Smooth muscle cell (in vitro differentiated cells): ENCODE measurements around the gene TOLLIP. TPM values are rescaled to one million over a fixed set of nuclear protein-coding genes. Genes with fewer than 3 reads are reported as not detected.

ENCODE experiments used
- DNase-seq: peaks from one replicate; lab custom pipeline; 2025; ENCODE audit not compliant: unreplicated experiment; lab: John Stamatoyannopoulos, UW
- H2AFZ ChIP-seq: fragments of 200-600 bp; sonication (generic); 2 replicates; pipeline ENCODE4 v1.6.0; 2016; ENCODE audit warnings: antibody characterized with exemption, low read depth, mild to moderate bottlenecking
- H3F3A ChIP-seq: fragments of 200-600 bp; sonication (generic); 2 replicates; pipeline ENCODE4 v1.6.0; 2017; ENCODE audit warnings: antibody characterized with exemption, low read depth
- H3K27ac ChIP-seq: fragments of 200-600 bp; sonication (generic); 2 replicates; pipeline ENCODE4 v1.5.1; 2016; ENCODE audit warnings: low read depth, mild to moderate bottlenecking
- H3K27me3 ChIP-seq: fragments of 200-600 bp; sonication (generic); 2 replicates; pipeline ENCODE4 v1.6.1; 2016; ENCODE audit warnings: low read depth, mild to moderate bottlenecking
- H3K36me3 ChIP-seq: fragments of 200-600 bp; sonication (generic); 2 replicates; pipeline ENCODE4 v1.5.1; 2016; ENCODE audit warnings: low read depth
- H3K4me1 ChIP-seq: fragments of 200-600 bp; sonication (generic); 2 replicates; pipeline ENCODE4 v1.5.1; 2016; ENCODE audit warnings: low read depth
- H3K4me2 ChIP-seq: fragments of 200-600 bp; sonication (generic); 2 replicates; pipeline ENCODE4 v1.6.0; 2016; ENCODE audit warnings: mild to moderate bottlenecking
- H3K4me3 ChIP-seq: fragments of 200-600 bp; sonication (generic); 2 replicates; pipeline ENCODE4 v1.5.1; 2016; ENCODE audit warnings: mild to moderate bottlenecking
- H3K79me2 ChIP-seq: fragments of 200-600 bp; sonication (generic); 2 replicates; pipeline ENCODE4 v1.6.0; 2016; ENCODE audit warnings: low read depth, mild to moderate bottlenecking
- H3K9ac ChIP-seq: fragments of 200-600 bp; sonication (generic); 2 replicates; pipeline ENCODE4 v1.6.0; 2016; ENCODE audit warnings: low read depth
- H3K9me3 ChIP-seq: fragments of 200-600 bp; sonication (generic); replicated peaks from 2 replicates; pipeline ENCODE4 v1.5.1; 2016; ENCODE audit warnings: low read depth
- H4K20me1 ChIP-seq: fragments of 200-600 bp; sonication (generic); 2 replicates; pipeline ENCODE4 v1.6.0; 2016; ENCODE audit warnings: low read depth
- CTCF ChIP-seq: fragments of 200-600 bp; sonication (generic); IDR thresholded peaks from 2 replicates; pipeline ENCODE4 v1.5.1; 2017; ENCODE audit warnings: borderline replicate concordance, mild to moderate bottlenecking, antibody characterized with exemption; ENCODE audit not compliant: insufficient read depth, poor library complexity, severe bottlenecking
- WGBS: methylation state at CpG from one replicate; pipeline ENCODE4 v1.1.7; 2016; ENCODE audit warnings: low lambda C conversion rate; 5-methylcytosine and 5-hydroxymethylcytosine counted together
- polyA plus RNA-seq: library from polyadenylated mRNA; unstranded; fragments of >200 nt; fragmentation: Nextera tagmentation; extraction: Ambion mirVana; gene quantifications from 2 replicates; pipeline ENCODE4 v1.2.1, GENCODE V29; 2016
- total RNA-seq: library from RNA; depleted of rRNA; stranded (reverse); fragments of >200 nt; gene quantifications from 2 replicates; pipeline ENCODE4 v1.2.3, GENCODE V29; 2014

TOLLIP gene
- total and polyA plus RNA-seq, 2 experiments from 2014 or later: 20.3 to 63.0 TPM

DNA sequence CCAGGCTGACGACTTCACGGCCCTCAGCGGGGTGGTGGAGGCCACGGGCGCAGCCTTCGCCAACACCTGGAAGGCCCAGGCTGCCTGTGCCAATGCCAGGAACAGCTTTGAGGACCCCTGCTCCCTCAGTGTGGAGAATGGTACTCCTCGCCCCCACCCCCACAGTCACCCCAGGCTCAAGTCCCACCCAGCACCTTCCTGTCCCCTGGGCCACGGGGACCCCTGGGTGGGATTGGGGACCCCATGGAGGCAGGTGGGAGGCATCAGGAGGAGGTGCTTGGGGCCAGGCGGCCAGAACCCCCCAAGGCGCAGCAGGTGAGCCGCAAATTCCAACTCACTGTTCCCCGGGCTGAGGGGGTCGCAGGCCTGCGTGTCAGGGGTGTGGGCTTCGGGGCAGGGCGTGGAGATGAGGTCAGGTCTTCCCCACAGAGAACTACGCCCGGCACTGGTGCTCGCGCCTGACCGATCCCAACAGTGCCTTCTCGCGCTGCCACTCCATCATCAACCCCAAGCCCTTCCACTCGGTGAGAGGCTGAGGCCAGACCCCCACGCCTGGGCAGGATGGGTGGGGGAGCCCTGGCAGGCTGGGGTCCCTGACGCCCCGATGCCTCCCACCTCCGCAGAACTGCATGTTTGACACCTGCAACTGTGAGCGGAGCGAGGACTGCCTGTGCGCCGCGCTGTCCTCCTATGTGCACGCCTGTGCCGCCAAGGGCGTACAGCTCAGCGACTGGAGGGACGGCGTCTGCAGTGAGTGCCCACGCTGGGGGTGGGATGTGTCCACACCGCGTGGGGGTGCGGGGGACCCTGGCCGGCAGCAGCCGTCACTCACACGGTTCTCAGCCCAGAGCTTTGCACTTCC is 77.2 kb downstream of the TOLLIP start:
- H3K9me3 ChIP-seq: no peaks in the 10 kb centered on the region
- DNase-seq: no peak
- no peaks in the 10 kb centered on the region for H3F3A ChIP-seq
- H4K20me1 ChIP-seq: no peaks in the 10 kb centered on the region
- H3K4me3 ChIP-seq: no peak overlapping the region
- H2AFZ ChIP-seq: no peak overlapping the region
- H3K4me1 ChIP-seq: no peaks in the 10 kb centered on the region
- H3K79me2 ChIP-seq: no peaks in the 10 kb centered on the region
- no peak for TF ChIP-seq CTCF
- H3K27me3 ChIP-seq: no peaks in the 10 kb centered on the region
- H3K27ac ChIP-seq: no peak overlapping the region
- 89% methylated on average over 37 of the region's 46 CpGs for WGBS
- H3K4me2 ChIP-seq: no peak overlapping the region
- H3K9ac ChIP-seq: no peak overlapping the region
- H3K36me3 ChIP-seq: no peaks in the 10 kb centered on the region

DNA sequence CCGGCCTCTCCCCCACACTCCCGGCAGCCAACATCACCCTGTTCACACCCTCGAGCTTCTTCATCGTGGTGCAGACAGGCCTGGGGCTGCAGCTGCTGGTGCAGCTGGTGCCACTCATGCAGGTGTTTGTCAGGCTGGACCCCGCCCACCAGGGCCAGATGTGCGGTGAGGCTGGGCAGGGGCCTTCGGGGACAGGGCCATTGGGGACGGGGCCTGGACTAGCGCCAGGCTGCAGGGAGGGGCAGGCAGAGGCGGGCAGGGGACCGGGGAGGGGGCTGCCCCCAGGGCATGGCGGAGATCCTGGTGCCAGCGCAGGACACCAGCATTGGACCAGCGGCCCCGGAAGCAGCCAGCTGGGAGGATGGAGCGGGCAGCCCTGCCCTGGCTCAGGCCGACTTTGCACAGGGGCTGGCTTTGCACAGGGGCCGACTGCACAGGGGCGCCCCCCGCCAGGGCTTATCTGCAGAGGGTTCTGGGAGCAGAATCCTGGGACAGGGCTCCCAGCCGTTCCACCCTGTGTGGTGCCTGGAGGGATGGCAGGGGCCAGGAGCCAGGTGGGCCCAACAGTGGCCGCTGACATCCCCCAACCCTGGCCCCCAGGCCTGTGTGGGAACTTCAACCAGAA is 77.9 kb downstream of the TOLLIP start:
- no peak for TF ChIP-seq CTCF
- Histone ChIP-seq H3K4me3 (no peak overlapping the region), H3K9ac (no peak overlapping the region), H3K36me3 (no peaks in the 10 kb centered on the region), H3K9me3 (no peaks in the 10 kb centered on the region), H3K27ac (no peak overlapping the region), H3K27me3 (no peaks in the 10 kb centered on the region), H3K4me2 (no peak overlapping the region), H2AFZ (no peak overlapping the region), H3K4me1 (no peaks in the 10 kb centered on the region), H3F3A (no peaks in the 10 kb centered on the region), H4K20me1 (no peaks in the 10 kb centered on the region), H3K79me2 (no peaks in the 10 kb centered on the region)
- no peak for DNase-seq
- WGBS: 91% methylated on average over 21 of the region's 22 CpGs

DNA sequence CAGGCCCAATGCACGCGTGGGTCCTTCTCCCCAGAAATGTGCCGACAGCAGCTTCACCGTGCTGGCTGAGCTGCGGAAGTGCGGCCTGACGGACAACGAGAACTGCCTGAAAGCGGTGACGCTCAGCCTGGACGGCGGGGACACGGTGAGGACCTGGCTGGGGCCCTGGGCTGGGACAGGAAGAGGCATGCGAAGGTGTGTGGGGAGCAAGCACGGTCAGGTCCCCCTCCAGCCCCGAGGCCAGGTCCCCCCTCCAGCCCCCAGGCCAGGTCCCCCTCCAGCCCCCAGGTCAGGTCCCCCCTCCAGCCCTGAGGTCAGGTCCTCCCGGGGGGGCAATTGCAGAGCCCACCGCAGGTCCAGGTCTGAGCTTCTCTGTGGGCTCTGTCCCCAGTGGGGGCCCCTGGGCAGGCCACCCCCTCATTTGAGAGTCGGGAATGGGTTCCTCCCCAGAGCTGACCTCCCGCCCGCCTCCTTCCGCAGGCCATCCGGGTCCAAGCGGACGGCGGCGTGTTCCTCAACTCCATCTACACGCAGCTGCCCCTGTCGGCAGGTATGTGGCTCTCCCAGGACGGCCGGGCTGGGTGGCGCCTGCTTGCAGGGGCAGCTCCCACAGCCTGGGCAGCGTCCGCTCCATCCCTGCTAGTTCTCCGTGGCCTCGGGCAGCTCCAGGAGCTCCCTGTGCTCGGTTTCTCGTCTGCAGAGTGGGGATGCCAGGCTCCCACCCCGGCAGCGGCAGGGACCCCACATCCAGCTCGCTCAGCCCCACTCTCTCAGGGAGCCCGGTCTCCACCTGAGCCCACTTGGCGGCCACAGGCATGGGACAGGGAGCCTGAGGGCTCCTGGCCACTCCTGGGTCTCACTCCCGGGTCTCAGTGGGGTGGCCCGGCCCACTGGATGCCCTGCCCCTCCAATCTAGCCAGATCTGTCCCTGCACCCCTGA is 78.7 kb downstream of the TOLLIP start:
- H3K4me3 ChIP-seq: no peak overlapping the region
- H3K27ac ChIP-seq: no peak overlapping the region
- H3K79me2 ChIP-seq: no peaks in the 10 kb centered on the region
- H3K27me3 ChIP-seq: no peaks in the 10 kb centered on the region
- no peaks in the 10 kb centered on the region for H3K36me3 ChIP-seq
- H3F3A ChIP-seq: no peaks in the 10 kb centered on the region
- H3K9ac ChIP-seq: no peak overlapping the region
- 86% methylated on average over 43 of the region's 45 CpGs for WGBS
- no peak overlapping the region for H3K4me2 ChIP-seq
- no peaks in the 10 kb centered on the region for H3K9me3 ChIP-seq
- H2AFZ ChIP-seq: no peak overlapping the region
- no peak for TF ChIP-seq CTCF
- H4K20me1 ChIP-seq: no peaks in the 10 kb centered on the region
- no peak for DNase-seq
- H3K4me1 ChIP-seq: no peaks in the 10 kb centered on the region
